ENCODE data around the gene GRHPR. TPM values are rescaled to one million over a fixed set of nuclear protein-coding genes. Genes with fewer than 3 reads are reported as not detected.
"Not testable (repeated sequence)": the region's sequence is repeated elsewhere in the genome, so short reads cannot be mapped to it uniquely, and the experiment has no call there.

The GRHPR gene
- total RNA-seq, 2 donors from 2014 or later: 105 to 128 TPM

GRCh38 chr9:37466037-37466709 lies 43.7 kb downstream of the GRHPR start:
- Mint-ChIP-seq H3K36me3 (ENCODE audit: low read depth) (peaks cover 9% of the 10 kb centered on the region), H3K27me3 (ENCODE audit: insufficient read depth) (no peaks in the 10 kb centered on the region), H3K27ac (peak overlapping the region; percentile 100), H3K4me1 (peaks cover 25% of the 10 kb centered on the region), H3K4me3 (peak overlapping the region; percentile 90), H3K9me3 (no peaks in the 10 kb centered on the region)
- Histone ChIP-seq H3K27me3 (ENCODE audit: control insufficient read depth, insufficient read depth, low read length, poor library complexity, severe bottlenecking) (no peaks in the 10 kb centered on the region), H3K27ac (ENCODE audit: low read depth, low read length) (peak overlapping the region; percentile 99), H3K36me3 (ENCODE audit: control insufficient read depth, insufficient read depth, low read length) (peaks cover 3% of the 10 kb centered on the region), H3K4me3 (ENCODE audit: low read length) (peak overlapping the region; percentile 86), H3K4me1 (ENCODE audit: control insufficient read depth, insufficient read depth, low read length) (no peaks in the 10 kb centered on the region), H3K9me3 (ENCODE audit: control insufficient read depth, low read length) (no peaks in the 10 kb centered on the region), H3K9ac (ENCODE audit: extremely low read depth, low read length, poor library complexity, severe bottlenecking) (peak overlapping the region; percentile 93)
- 0 to 1% methylated on average over 13 to 47 of the region's 47 CpGs for WGBS, 2 experiments (ENCODE audit: insufficient coverage in 1 of 2, insufficient read length in 1 of 2)
- TF ChIP-seq CTCF (conservative IDR thresholded peaks at IDR 0.05): no peak
- DNase-seq: peak; percentile 96

- H3K4me1 ChIP-seq (ENCODE audit: control insufficient read depth, insufficient read depth, low read length); H3K4me3 Mint-ChIP-seq; DNase-seq; H3K36me3 ChIP-seq (ENCODE audit: control insufficient read depth, insufficient read depth, low read length); H3K27ac ChIP-seq (ENCODE audit: low read depth, low read length); H3K36me3 Mint-ChIP-seq (ENCODE audit: low read depth); H3K9ac ChIP-seq (ENCODE audit: extremely low read depth, low read length, poor library complexity, severe bottlenecking); H3K9me3 ChIP-seq (ENCODE audit: control insufficient read depth, low read length); H3K4me3 ChIP-seq (ENCODE audit: low read length); H3K27ac Mint-ChIP-seq; H3K27me3 ChIP-seq (ENCODE audit: control insufficient read depth, insufficient read depth, low read length, poor library complexity, severe bottlenecking); H3K9me3 Mint-ChIP-seq; H3K27me3 Mint-ChIP-seq (ENCODE audit: insufficient read depth): not testable (repeated sequence)
- H3K4me1 Mint-ChIP-seq: peaks cover 32% of the 10 kb centered on the region
- 94 to 96% methylated on average over 14 to 16 of the region's 17 CpGs for WGBS, 2 experiments (ENCODE audit: insufficient coverage in 1 of 2, insufficient read length in 1 of 2)
Measured at GRCh38 chr9:37467530-37467929, 45.0 kb downstream of the GRHPR start.

- TF ChIP-seq CTCF (conservative IDR thresholded peaks at IDR 0.05): no peak
- Histone ChIP-seq H3K4me3 (ENCODE audit: low read length) (no peak overlapping the region), H3K9me3 (ENCODE audit: control insufficient read depth, low read length) (peaks cover 5% of the 10 kb centered on the region), H3K36me3 (ENCODE audit: control insufficient read depth, insufficient read depth, low read length) (no peaks in the 10 kb centered on the region), H3K27ac (ENCODE audit: low read depth, low read length) (no peak overlapping the region), H3K4me1 (ENCODE audit: control insufficient read depth, insufficient read depth, low read length) (no peaks in the 10 kb centered on the region), H3K27me3 (ENCODE audit: control insufficient read depth, insufficient read depth, low read length, poor library complexity, severe bottlenecking) (no peaks in the 10 kb centered on the region), H3K9ac (ENCODE audit: extremely low read depth, low read length, poor library complexity, severe bottlenecking) (no peak overlapping the region)
- H3K36me3 Mint-ChIP-seq (ENCODE audit: low read depth): peaks cover 3% of the 10 kb centered on the region
- peaks cover 9% of the 10 kb centered on the region for H3K9me3 Mint-ChIP-seq
- H3K4me1 Mint-ChIP-seq: peaks cover 23% of the 10 kb centered on the region
- no peaks in the 10 kb centered on the region for H3K27me3 Mint-ChIP-seq (ENCODE audit: insufficient read depth)
- H3K27ac Mint-ChIP-seq: no peak overlapping the region
- no peak overlapping the region for H3K4me3 Mint-ChIP-seq
- no peak for DNase-seq
- 97 to 98% methylated on average over 4 to 6 of the region's 6 CpGs for WGBS, 2 experiments (ENCODE audit: insufficient coverage in 1 of 2, insufficient read length in 1 of 2)
Measured at GRCh38 chr9:37468620-37469019, 46.1 kb downstream of the GRHPR start.
